Measurements from ENCODE around the gene LGALS8.

DNA sequence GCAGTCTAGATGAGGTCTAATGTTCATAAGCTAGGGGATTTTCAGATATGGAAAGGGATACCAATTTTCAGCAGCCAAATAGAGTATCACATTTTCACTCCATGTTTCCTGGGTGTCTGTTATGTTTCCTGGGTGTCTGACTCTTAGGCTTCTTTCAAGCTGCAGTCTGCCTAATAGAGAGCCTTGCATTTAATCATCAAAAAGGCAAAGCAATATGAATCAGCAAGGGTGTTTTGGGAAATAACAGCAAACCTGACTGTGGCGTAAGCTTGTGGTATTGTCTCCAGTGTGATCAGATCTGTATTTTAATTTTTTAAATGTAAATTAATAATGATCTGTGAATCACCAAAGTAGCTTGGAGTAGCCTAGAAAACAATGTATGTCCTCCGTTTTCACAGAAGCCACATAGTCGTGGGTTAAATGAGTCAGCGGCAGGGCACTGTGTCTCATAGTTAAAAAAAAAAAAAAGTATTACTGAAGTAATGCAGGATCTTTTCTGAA is 10.4 kb downstream of the LGALS8 start:
- TF ChIP-seq, protein P1, sequence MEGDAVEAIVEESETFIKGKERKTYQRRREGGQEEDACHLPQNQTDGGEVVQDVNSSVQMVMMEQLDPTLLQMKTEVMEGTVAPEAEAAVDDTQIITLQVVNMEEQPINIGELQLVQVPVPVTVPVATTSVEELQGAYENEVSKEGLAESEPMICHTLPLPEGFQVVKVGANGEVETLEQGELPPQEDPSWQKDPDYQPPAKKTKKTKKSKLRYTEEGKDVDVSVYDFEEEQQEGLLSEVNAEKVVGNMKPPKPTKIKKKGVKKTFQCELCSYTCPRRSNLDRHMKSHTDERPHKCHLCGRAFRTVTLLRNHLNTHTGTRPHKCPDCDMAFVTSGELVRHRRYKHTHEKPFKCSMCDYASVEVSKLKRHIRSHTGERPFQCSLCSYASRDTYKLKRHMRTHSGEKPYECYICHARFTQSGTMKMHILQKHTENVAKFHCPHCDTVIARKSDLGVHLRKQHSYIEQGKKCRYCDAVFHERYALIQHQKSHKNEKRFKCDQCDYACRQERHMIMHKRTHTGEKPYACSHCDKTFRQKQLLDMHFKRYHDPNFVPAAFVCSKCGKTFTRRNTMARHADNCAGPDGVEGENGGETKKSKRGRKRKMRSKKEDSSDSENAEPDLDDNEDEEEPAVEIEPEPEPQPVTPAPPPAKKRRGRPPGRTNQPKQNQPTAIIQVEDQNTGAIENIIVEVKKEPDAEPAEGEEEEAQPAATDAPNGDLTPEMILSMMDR (IDR thresholded peaks at IDR 0.05) = no peak
- TF ChIP-seq POLR2A (IDR thresholded peaks at IDR 0.05; ENCODE audit: low read depth) (no peak), EP300 (IDR thresholded peaks at IDR 0.05) (no peak), POLR2AphosphoS5 (IDR thresholded peaks at IDR 0.05) (no peak)

Measured in esophagus muscularis mucosa (tissue), 4 donors.